Measurements from ENCODE around the gene GTF2A2.

DNA sequence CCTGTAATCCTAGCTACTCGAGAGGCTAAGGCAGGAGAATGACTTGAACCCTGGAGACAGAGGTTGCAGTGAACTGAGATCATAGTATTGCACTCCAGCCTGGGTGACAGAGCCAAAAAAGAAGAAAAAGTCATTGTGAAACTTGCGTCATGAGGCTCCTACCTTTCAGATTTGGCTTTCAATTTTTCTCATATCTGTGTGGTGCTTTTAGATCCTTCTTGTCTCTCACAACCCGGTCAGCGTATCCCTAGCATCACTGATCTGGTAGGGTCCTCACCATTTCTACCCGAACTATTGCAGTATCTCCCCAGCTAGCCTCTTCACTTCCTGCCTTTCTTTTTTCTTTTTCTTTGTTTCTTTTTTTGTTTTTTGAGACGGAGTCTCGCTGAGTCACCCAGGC, 67.3 kb downstream of the GTF2A2 start:
- TF ChIP-seq CTCF (IDR thresholded peaks at IDR 0.05) (no peak), POLR2A (IDR thresholded peaks at IDR 0.05) (no peak)

All from right lobe of liver (tissue), 4 donors.